IMR-90 (cell line): ENCODE measurements around the gene GPC5. TPM values are rescaled to one million over a fixed set of nuclear protein-coding genes. Genes with fewer than 3 reads are reported as not detected.

Source experiments
- ATAC-seq: fragments of 200-7000 bp; cut with Tn5 transposase; 2 replicates; pipeline ENCODE4 v1.9.1; 2020; ENCODE audit warnings: low read depth, mild to moderate bottlenecking, moderate library complexity
- BruUV-seq: library from RNA; stranded (reverse); fragments of 400-500 nt; replicated peaks from 2 replicates; lab custom pipeline; 2021; lab: Mats Ljungman, UMichigan
- CTCF ChIA-PET: fragments of 300-600 bp; formaldehyde crosslinking; extraction: SDS; loops from one replicate; lab custom pipeline; 2021; ENCODE audit warnings: antibody characterized with exemption; lab: Yijun Ruan, JAX
- POLR2A ChIA-PET: fragments of 300-600 bp; sonication (Branson Sonifier 250); formaldehyde crosslinking; loops from one replicate; lab custom pipeline; 2022; ENCODE audit warnings: antibody characterized with exemption; ENCODE audit not compliant: unreplicated experiment; lab: Charles Lee
- DNase-seq: peaks from one replicate; pipeline ENCODE4 v3.0.0; 2013
- H2AFZ ChIP-seq: replicated peaks from 2 replicates; pipeline ENCODE3; 2013; ENCODE audit warnings: low read length, mild to moderate bottlenecking; ENCODE audit not compliant: poor library complexity
- H2AK5ac ChIP-seq: 2 replicates; pipeline ENCODE4 v1.6.1; 2013; ENCODE audit warnings: low read depth, low read length, inconsistent platforms
- H2AK9ac ChIP-seq: replicated peaks from 2 replicates; pipeline ENCODE3; 2013; ENCODE audit warnings: mild to moderate bottlenecking, low read depth, low read length, moderate library complexity; ENCODE audit not compliant: poor library complexity
- H2BK120ac ChIP-seq: 2 replicates; pipeline ENCODE4 v1.6.1; 2013; ENCODE audit warnings: low read depth, low read length, inconsistent platforms
- H2BK15ac ChIP-seq: 3 replicates; pipeline ENCODE4 v1.6.1; 2013; ENCODE audit warnings: low read depth, low read length, inconsistent platforms
- H2BK20ac ChIP-seq: 2 replicates; pipeline ENCODE4 v1.6.1; 2013; ENCODE audit warnings: low read depth, mild to moderate bottlenecking, inconsistent platforms, low read length, moderate library complexity
- H2BK5ac ChIP-seq: 2 replicates; pipeline ENCODE4 v1.6.1; 2013; ENCODE audit warnings: mild to moderate bottlenecking, low read depth, low read length, inconsistent platforms; ENCODE audit not compliant: poor library complexity, severe bottlenecking
- H3K14ac ChIP-seq: replicated peaks from 2 replicates; pipeline ENCODE4 v1.6.1; 2013; ENCODE audit warnings: low read depth, low read length, inconsistent platforms
- H3K18ac ChIP-seq: 2 replicates; pipeline ENCODE4 v1.6.1; 2013; ENCODE audit warnings: low read depth, low read length, control low read depth
- H3K23ac ChIP-seq: 2 replicates; pipeline ENCODE4 v1.6.1; 2013; ENCODE audit warnings: low read depth, low read length, inconsistent platforms
- H3K27ac ChIP-seq: 2 replicates; pipeline ENCODE4 v1.5.1; 2013; ENCODE audit warnings: mild to moderate bottlenecking, control low read depth, low read length; ENCODE audit not compliant: insufficient read depth
- H3K27me3 ChIP-seq: 2 replicates; pipeline ENCODE4 v1.6.1; 2013; ENCODE audit warnings: low read length; ENCODE audit not compliant: control insufficient read depth, insufficient read depth
- H3K36me3 ChIP-seq: 2 replicates; pipeline ENCODE4 v1.6.1; 2013; ENCODE audit warnings: low read length, mixed read lengths; ENCODE audit not compliant: control insufficient read depth, insufficient read depth
- H3K4ac ChIP-seq: 2 replicates; pipeline ENCODE4 v1.6.1; 2013; ENCODE audit warnings: low read depth, low read length, inconsistent platforms
- H3K4me1 ChIP-seq: 2 replicates; pipeline ENCODE4 v1.6.1; 2013; ENCODE audit warnings: low read length, mixed read lengths; ENCODE audit not compliant: control insufficient read depth, insufficient read depth
- H3K4me2 ChIP-seq: 2 replicates; pipeline ENCODE4 v1.6.1; 2013; ENCODE audit warnings: low read depth, mild to moderate bottlenecking, control low read depth, low read length, moderate library complexity
- H3K4me3 ChIP-seq: 2 replicates; pipeline ENCODE4 v1.5.1; 2013; ENCODE audit warnings: low read depth, mild to moderate bottlenecking, control low read depth, low read length, moderate library complexity; ENCODE audit not compliant: insufficient read depth
- H3K56ac ChIP-seq: 2 replicates; pipeline ENCODE4 v1.6.1; 2013; ENCODE audit warnings: low read length, inconsistent platforms; ENCODE audit not compliant: insufficient read depth; ENCODE audit errors: extremely low read depth
- H3K79me1 ChIP-seq, 2 experiments: 2 replicates each; pipeline ENCODE4 v1.6.1; 2013; ENCODE audit warnings: low read length in 2 of 2, inconsistent platforms in 1 of 2, low read depth in 1 of 2
- H3K9ac ChIP-seq: 2 replicates; pipeline ENCODE4 v1.6.1; 2013; ENCODE audit warnings: low read depth, low read length, control low read depth
- H3K9me1 ChIP-seq: 2 replicates; pipeline ENCODE4 v1.6.1; 2013; ENCODE audit warnings: low read length, inconsistent platforms; ENCODE audit not compliant: insufficient read depth
- H3K9me3 ChIP-seq: 2 replicates; pipeline ENCODE4 v1.6.1; 2013; ENCODE audit warnings: low read length; ENCODE audit not compliant: control insufficient read depth, insufficient read depth
- H4K20me1 ChIP-seq: 2 replicates; pipeline ENCODE4 v1.6.1; 2013; ENCODE audit warnings: low read length, inconsistent platforms; ENCODE audit not compliant: insufficient read depth
- H4K5ac ChIP-seq: 2 replicates; pipeline ENCODE4 v1.6.1; 2013; ENCODE audit warnings: mild to moderate bottlenecking, low read depth, low read length, control low read depth
- H4K8ac ChIP-seq, 2 experiments: 2 replicates each; pipeline ENCODE4 v1.6.1; 2013; ENCODE audit warnings: low read depth in 2 of 2, low read length in 2 of 2, control low read depth in 1 of 2, inconsistent platforms in 1 of 2
- H4K91ac ChIP-seq: 2 replicates; pipeline ENCODE4 v1.6.1; 2013; ENCODE audit warnings: low read depth, low read length, inconsistent platforms; ENCODE audit not compliant: insufficient read depth
- BHLHE40 ChIP-seq: fragments of 150-350 bp; IDR thresholded peaks from 2 replicates; pipeline ENCODE4 v1.6.1; 2016; ENCODE audit warnings: mild to moderate bottlenecking, low read depth, low read length
- CEBPB ChIP-seq: IDR thresholded peaks from 2 replicates; pipeline ENCODE4 v1.6.1; 2012; ENCODE audit warnings: low read depth, low read length, improper control_type of control experiment
- CHD1 ChIP-seq: IDR thresholded peaks from 2 replicates; pipeline ENCODE4 v1.6.1; 2012; ENCODE audit warnings: low read depth, low read length, improper control_type of control experiment
- FOS ChIP-seq: fragments of 150-350 bp; IDR thresholded peaks from 2 replicates; pipeline ENCODE4 v1.6.1; 2016; ENCODE audit warnings: low read depth, low read length
- MAZ ChIP-seq: IDR thresholded peaks from 2 replicates; pipeline ENCODE4 v1.6.1; 2012; ENCODE audit warnings: low read depth, mild to moderate bottlenecking, low read length, improper control_type of control experiment, moderate library complexity, borderline replicate concordance
- MXI1 ChIP-seq: IDR thresholded peaks from 2 replicates; pipeline ENCODE4 v1.6.1; 2012; ENCODE audit warnings: low read depth, mild to moderate bottlenecking, low read length, moderate library complexity, borderline replicate concordance
- NFE2L2 ChIP-seq: fragments of 150-350 bp; IDR thresholded peaks from 2 replicates; pipeline ENCODE4 v1.6.1; 2016; ENCODE audit warnings: low read depth, mild to moderate bottlenecking, low read length
- POLR2A ChIP-seq: IDR thresholded peaks from 2 replicates; pipeline ENCODE4 v1.6.1; 2012; ENCODE audit warnings: mild to moderate bottlenecking, low read depth, low read length
- RAD21 ChIP-seq: IDR thresholded peaks from 2 replicates; pipeline ENCODE4 v1.6.1; 2012; ENCODE audit warnings: low read length, improper control_type of control experiment
- RFX5 ChIP-seq: IDR thresholded peaks from 2 replicates; pipeline ENCODE4 v1.8.0; 2012; ENCODE audit warnings: low read depth, mild to moderate bottlenecking, low read length, moderate library complexity
- SMC3 ChIP-seq: fragments of 150-350 bp; IDR thresholded peaks from 2 replicates; pipeline ENCODE4 v1.6.1; 2016; ENCODE audit warnings: low read depth, mild to moderate bottlenecking, antibody characterized with exemption, low read length, moderate library complexity
- WGBS, 2 experiments: methylation state at CpG; one replicate each; pipeline versions ENCODE4 v1.1.5 to v1.1.7; 2013; ENCODE audit warnings: missing lambda C conversion rate in 2 of 2; ENCODE audit not compliant: insufficient read length in 1 of 2; ENCODE audit errors: extremely low coverage in 2 of 2; 5-methylcytosine and 5-hydroxymethylcytosine counted together
- dilution Hi-C: fragments of 300-500 bp; cut with HindIII; formaldehyde crosslinking; loops from one replicate; pipeline ENCODE4 v1.14.3; 2018; ENCODE audit warnings: low sequenced_read_pairs; ENCODE audit not compliant: unreplicated experiment
- in situ Hi-C: fragments of 300-500 bp; cut with MboI; formaldehyde crosslinking; loops from 3 replicates; pipeline ENCODE4 v1.14.3; 2019; ENCODE audit warnings: low sequenced_read_pairs, inconsistent platforms, mixed read lengths
- intact Hi-C: fragments of 100-400 bp; cut with micrococcal nuclease; formaldehyde crosslinking; loops from 2 replicates; pipeline ENCODE4 v1.10.0; 2022
- polyA plus RNA-seq, 3 experiments: library from polyadenylated mRNA; depleted of rRNA; stranded (reverse); fragments of >200 nt; gene quantifications; 2 replicates each; pipeline ENCODE4 v1.2.3, GENCODE V29; 2012; ENCODE audit warnings: low replicate concordance in 1 of 3
- total RNA-seq: library from RNA; depleted of rRNA; stranded (reverse); fragments of >200 nt; gene quantifications from 2 replicates; pipeline ENCODE4 v1.2.3, GENCODE V29; 2012
- TF ChIP-seq, protein P1 (sequence below): conservative IDR thresholded peaks from 2 replicates; pipeline ENCODE4 v1.5.1; 2012; ENCODE audit warnings: mild to moderate bottlenecking, low read depth, low read length, improper control_type of control experiment
- TF ChIP-seq, protein P2 (sequence below): fragments of 150-350 bp; IDR thresholded peaks from 2 replicates; pipeline ENCODE4 v1.6.1; 2016; ENCODE audit warnings: low read depth, mild to moderate bottlenecking, low read length, moderate library complexity, borderline replicate concordance

Gene GPC5
- total and polyA plus RNA-seq, 2 of the 4 experiments (the other 2 are of a cell fraction), result 0.94 to 1.8 TPM

DNA sequence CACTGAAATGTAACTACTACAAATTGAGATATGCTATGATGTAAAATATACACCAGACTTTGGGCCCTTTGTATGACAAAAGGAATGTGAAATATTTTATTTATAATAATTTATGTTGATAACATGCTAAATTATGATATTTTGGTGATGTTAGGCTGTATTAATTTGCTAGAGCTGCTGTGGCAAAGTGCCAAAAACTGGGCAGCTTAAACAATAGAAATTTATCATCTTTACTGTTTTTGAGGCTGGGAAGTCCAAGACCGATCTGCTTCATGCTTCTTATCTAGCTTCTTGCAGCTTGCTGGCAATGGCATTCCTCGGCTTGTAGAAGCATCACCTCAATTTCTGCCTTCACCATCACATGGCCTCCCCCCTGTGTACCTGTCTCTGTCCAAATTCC is 245.0 kb downstream of the GPC5 start:
- Histone ChIP-seq H3K23ac (no peak overlapping the region), H4K20me1 (no peaks in the 10 kb centered on the region), H3K18ac (no peak overlapping the region), H2AK9ac (no peak overlapping the region), H4K91ac (no peak overlapping the region), H2AK5ac (no peak overlapping the region), H2BK5ac (no peak overlapping the region), H3K27ac (no peak overlapping the region), H3K27me3 (no peaks in the 10 kb centered on the region), H3K79me1 (no peaks in the 10 kb centered on the region), H3K9me3 (no peaks in the 10 kb centered on the region), H3K4ac (no peak overlapping the region), H4K5ac (no peak overlapping the region), H2BK120ac (no peak overlapping the region), H3K9ac (no peak overlapping the region), H3K4me1 (no peaks in the 10 kb centered on the region), H2BK15ac (no peak overlapping the region), H3K36me3 (no peaks in the 10 kb centered on the region), H2BK20ac (no peak overlapping the region), H4K8ac (no peak overlapping the region), H3K14ac (no peak overlapping the region), H3K9me1 (no peaks in the 10 kb centered on the region), H3K56ac (no peak overlapping the region), H3K4me2 (no peak overlapping the region), H3K4me3 (no peak overlapping the region), H2AFZ (no peak overlapping the region)
- no CpG with 5 or more reads among the region's 2 CpGs for WGBS, 2 experiments
- ATAC-seq (no peak), DNase-seq (no peak)
- TF ChIP-seq POLR2A (no peak), RFX5 (no peak), MXI1 (no peak), MAZ (no peak), RAD21 (no peak), CHD1 (no peak), FOS (no peak), CEBPB (no peak), SMC3 (no peak), NFE2L2 (no peak), BHLHE40 (no peak)
- TF ChIP-seq, protein P1, sequence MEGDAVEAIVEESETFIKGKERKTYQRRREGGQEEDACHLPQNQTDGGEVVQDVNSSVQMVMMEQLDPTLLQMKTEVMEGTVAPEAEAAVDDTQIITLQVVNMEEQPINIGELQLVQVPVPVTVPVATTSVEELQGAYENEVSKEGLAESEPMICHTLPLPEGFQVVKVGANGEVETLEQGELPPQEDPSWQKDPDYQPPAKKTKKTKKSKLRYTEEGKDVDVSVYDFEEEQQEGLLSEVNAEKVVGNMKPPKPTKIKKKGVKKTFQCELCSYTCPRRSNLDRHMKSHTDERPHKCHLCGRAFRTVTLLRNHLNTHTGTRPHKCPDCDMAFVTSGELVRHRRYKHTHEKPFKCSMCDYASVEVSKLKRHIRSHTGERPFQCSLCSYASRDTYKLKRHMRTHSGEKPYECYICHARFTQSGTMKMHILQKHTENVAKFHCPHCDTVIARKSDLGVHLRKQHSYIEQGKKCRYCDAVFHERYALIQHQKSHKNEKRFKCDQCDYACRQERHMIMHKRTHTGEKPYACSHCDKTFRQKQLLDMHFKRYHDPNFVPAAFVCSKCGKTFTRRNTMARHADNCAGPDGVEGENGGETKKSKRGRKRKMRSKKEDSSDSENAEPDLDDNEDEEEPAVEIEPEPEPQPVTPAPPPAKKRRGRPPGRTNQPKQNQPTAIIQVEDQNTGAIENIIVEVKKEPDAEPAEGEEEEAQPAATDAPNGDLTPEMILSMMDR, result no peak
- TF ChIP-seq, protein P2, sequence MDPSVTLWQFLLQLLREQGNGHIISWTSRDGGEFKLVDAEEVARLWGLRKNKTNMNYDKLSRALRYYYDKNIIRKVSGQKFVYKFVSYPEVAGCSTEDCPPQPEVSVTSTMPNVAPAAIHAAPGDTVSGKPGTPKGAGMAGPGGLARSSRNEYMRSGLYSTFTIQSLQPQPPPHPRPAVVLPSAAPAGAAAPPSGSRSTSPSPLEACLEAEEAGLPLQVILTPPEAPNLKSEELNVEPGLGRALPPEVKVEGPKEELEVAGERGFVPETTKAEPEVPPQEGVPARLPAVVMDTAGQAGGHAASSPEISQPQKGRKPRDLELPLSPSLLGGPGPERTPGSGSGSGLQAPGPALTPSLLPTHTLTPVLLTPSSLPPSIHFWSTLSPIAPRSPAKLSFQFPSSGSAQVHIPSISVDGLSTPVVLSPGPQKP, result no peak
- ChIA-PET POLR2A (no interaction called here), CTCF (no interaction called here)
- BruUV-seq, result no TSS peak
- intact Hi-C loops (no loop called here), in situ Hi-C loops (no loop called here), dilution Hi-C loops (no loop called here)
